Lung (tissue), 12 donors: ENCODE data around the gene LRIG1. TPM values are rescaled to one million over a fixed set of nuclear protein-coding genes. Genes with fewer than 3 reads are reported as not detected.

Experiments used
- ATAC-seq: fragments of 200-7000 bp; cut with Tn5 transposase; one replicate; pipeline ENCODE4 v1.9.1; 2020; ENCODE audit warnings: moderate number of reproducible peaks; ENCODE audit not compliant: insufficient read depth, low FRiP score
- DNase-seq, 3 donors: peaks; one replicate each; pipeline ENCODE4 v3.0.0-alpha.2; 2013 to 2017
- H3K27ac ChIP-seq, 2 donors: one replicate each; pipeline ENCODE4 v1.5.1; 2013; ENCODE audit warnings: mild to moderate bottlenecking in 2 of 2, moderate library complexity in 2 of 2, control low read depth in 1 of 2, inconsistent platforms in 1 of 2, low read depth in 1 of 2, low read length in 1 of 2
- H3K27me3 ChIP-seq, 3 donors: one replicate each; pipeline ENCODE4 v1.5.1; 2013; ENCODE audit warnings: low read length in 2 of 3; ENCODE audit not compliant: control insufficient read depth in 3 of 3, insufficient read depth in 3 of 3
- H3K36me3 ChIP-seq, 4 donors: one replicate each; pipeline ENCODE4 v1.5.1; 2013; ENCODE audit warnings: low read length in 4 of 4, mild to moderate bottlenecking in 1 of 4, moderate library complexity in 1 of 4; ENCODE audit not compliant: control insufficient read depth in 4 of 4, insufficient read depth in 4 of 4
- H3K4me1 ChIP-seq, 5 donors: one replicate each; pipeline ENCODE4 v1.5.1; 2013; ENCODE audit warnings: low read length in 5 of 5, mild to moderate bottlenecking in 2 of 5, moderate library complexity in 1 of 5; ENCODE audit not compliant: control insufficient read depth in 5 of 5, insufficient read depth in 5 of 5
- H3K4me3 ChIP-seq: one replicate; pipeline ENCODE4 v1.5.1; 2013; ENCODE audit warnings: mild to moderate bottlenecking, control low read depth, moderate library complexity
- H3K9ac ChIP-seq, 2 donors: one replicate each; pipeline ENCODE4 v1.5.1; 2013; ENCODE audit warnings: low read length in 2 of 2, control low read depth in 1 of 2; ENCODE audit not compliant: insufficient read depth in 1 of 2
- H3K9me3 ChIP-seq, 4 donors: one replicate each; pipeline ENCODE4 v1.5.1; 2013; ENCODE audit warnings: low read length in 3 of 4, mild to moderate bottlenecking in 1 of 4, moderate library complexity in 1 of 4; ENCODE audit not compliant: control insufficient read depth in 4 of 4, insufficient read depth in 3 of 4
- WGBS, 2 donors: extraction: QIAGEN DNeasy Blood & Tissue Kit; methylation state at CpG; one replicate each; pipeline ENCODE4 v1.1.7; 2013; 5-methylcytosine and 5-hydroxymethylcytosine counted together
- polyA plus RNA-seq, 2 donors: library from polyadenylated mRNA; stranded (reverse); fragments of 200-250 nt; gene quantifications; one replicate each; pipeline ENCODE4 v1.2.1, GENCODE V29; 2013
- total RNA-seq, 2 donors: library from RNA; depleted of rRNA in 1 of 2; stranded (reverse); fragments of >200 nt in 1 of 2; gene quantifications; one replicate each; pipeline ENCODE4 v1.2.1, GENCODE V29; 2014 to 2021
- TF ChIP-seq, protein P1 (sequence below): IDR thresholded peaks from 2 replicates; pipeline ENCODE4 v1.5.1; 2012; ENCODE audit warnings: mild to moderate bottlenecking; ENCODE audit errors: control extremely low read depth, extremely low read depth
- donor health status: control.
- donor health status: control.
- donor health status: Bipolar disorder and iron deficiency.
- donor health status: healthy.
- donor health status: DM: yes; HTN: yes; CAD: no.

LRIG1 gene
- total and polyA plus RNA-seq, 4 donors, result 21.9 to 97.4 (median 42.2) TPM

DNA sequence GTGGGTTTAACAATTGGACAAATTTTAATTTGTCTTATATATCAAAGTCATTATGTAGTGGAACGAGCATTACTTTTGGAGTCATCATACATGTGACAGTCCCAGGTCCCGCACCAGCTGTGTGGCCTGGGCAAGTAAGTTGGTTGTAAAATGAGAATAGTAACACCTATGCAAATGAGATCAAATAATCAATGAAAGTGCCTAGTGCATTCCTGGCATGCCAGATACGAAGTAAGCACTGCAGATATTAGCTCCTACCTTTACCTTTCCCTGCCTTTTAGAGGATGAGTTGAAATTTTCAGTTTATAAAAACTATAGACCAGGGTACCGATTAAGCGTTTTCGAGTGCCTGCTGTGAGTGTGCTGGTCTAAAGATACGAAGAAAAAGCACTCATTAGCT lies 134.1 kb downstream of the LRIG1 start:
- Histone ChIP-seq H3K4me3 (no peak overlapping the region), H3K27ac (no peak overlapping the region), H3K4me1 (peaks cover 0 to 26% (median 4%) of the 10 kb centered on the region in 5 donors), H3K9me3 (no peaks in the 10 kb centered on the region), H3K27me3 (no peaks in the 10 kb centered on the region), H3K36me3 (no peaks in the 10 kb centered on the region), H3K9ac (no peak overlapping the region)
- TF ChIP-seq, protein P1, sequence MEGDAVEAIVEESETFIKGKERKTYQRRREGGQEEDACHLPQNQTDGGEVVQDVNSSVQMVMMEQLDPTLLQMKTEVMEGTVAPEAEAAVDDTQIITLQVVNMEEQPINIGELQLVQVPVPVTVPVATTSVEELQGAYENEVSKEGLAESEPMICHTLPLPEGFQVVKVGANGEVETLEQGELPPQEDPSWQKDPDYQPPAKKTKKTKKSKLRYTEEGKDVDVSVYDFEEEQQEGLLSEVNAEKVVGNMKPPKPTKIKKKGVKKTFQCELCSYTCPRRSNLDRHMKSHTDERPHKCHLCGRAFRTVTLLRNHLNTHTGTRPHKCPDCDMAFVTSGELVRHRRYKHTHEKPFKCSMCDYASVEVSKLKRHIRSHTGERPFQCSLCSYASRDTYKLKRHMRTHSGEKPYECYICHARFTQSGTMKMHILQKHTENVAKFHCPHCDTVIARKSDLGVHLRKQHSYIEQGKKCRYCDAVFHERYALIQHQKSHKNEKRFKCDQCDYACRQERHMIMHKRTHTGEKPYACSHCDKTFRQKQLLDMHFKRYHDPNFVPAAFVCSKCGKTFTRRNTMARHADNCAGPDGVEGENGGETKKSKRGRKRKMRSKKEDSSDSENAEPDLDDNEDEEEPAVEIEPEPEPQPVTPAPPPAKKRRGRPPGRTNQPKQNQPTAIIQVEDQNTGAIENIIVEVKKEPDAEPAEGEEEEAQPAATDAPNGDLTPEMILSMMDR, result no peak
- no peak for ATAC-seq
- 93 to 97% methylated on average over 7 of the region's 7 CpGs for WGBS, 2 donors
- DNase-seq, result no peak

DNA sequence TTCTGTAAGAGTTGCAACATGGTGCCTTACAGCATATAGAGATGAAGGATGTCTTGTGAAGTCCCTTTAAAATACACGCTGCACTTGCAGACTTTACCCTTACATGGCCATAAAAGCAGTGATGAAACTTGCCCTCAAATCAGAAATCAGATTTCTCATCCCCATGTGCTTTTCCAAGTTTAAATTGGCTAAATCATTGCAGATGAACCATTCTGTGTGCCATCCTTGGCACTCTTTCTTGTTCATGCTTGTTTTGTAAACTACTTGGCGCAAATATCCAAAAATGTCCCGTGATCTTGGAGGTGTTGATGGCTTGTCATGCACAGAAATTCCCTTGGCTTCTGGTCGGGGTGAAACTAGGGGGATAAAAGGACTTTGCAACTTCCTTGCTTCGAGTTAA lies 135.7 kb downstream of the LRIG1 start:
- WGBS, 2 donors, result 79 to 84% methylated on average over 5 of the region's 5 CpGs
- Histone ChIP-seq H3K27ac (no peak overlapping the region), H3K27me3 (no peaks in the 10 kb centered on the region), H3K4me3 (no peak overlapping the region), H3K36me3 (no peaks in the 10 kb centered on the region), H3K9me3 (no peaks in the 10 kb centered on the region), H3K4me1 (peaks cover 0 to 26% (median 4%) of the 10 kb centered on the region in 5 donors), H3K9ac (no peak overlapping the region)
- TF ChIP-seq, protein P1, result no peak
- ATAC-seq (no peak), DNase-seq (peak in 2 of 3 donors; percentile 20 to 32)

DNA sequence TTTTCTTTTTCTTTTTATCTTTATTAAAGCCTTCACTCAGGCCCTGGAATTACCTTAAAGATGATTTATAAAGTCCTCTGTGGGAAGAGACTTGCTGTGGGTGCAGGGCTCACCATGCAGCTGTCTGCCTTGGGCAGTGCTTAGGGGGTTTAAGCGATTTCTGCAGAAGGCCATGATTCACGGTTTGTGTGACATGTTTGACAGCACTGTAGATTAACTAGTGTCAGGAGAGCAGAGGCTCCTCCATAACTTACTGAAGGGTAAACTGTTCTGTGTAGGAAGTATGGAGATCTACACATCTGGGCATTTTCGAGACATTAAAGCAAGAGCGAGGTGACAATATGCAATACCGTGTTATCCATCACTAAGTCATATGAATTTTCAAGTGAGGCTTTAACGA lies 137.7 kb downstream of the LRIG1 start:
- Histone ChIP-seq H3K4me1 (peaks cover 0 to 24% (median 4%) of the 10 kb centered on the region in 5 donors), H3K9me3 (no peaks in the 10 kb centered on the region), H3K27me3 (no peaks in the 10 kb centered on the region), H3K9ac (no peak overlapping the region), H3K27ac (no peak overlapping the region), H3K36me3 (no peaks in the 10 kb centered on the region), H3K4me3 (no peak overlapping the region)
- TF ChIP-seq, protein P1, result no peak
- DNase-seq, result no peak
- WGBS, 2 donors, result 81 to 91% methylated on average over 6 of the region's 6 CpGs
- ATAC-seq, result no peak

DNA sequence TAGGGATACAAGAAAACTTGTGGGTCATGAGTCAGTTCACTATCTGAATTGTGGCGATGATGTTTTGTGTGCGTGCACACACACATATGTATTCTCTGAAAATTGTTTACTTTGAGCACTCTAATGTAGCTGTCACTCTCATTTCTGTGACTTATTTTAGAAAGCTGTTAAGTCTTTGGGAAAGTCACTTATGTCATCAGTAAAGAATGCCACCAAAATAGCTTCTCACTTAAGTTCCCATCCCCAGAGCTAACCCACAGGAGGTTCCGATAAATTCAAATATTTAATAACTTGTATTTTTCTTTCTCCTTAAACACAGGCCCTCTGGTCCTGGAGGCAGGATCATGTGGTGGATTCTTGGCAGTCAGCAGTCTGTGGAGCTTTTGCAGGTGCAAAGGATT lies 138.3 kb downstream of the LRIG1 start:
- peak in 2 of 3 donors; percentile 16 to 41 for DNase-seq
- WGBS, 2 donors, result 84 to 88% methylated on average over 3 of the region's 3 CpGs
- peaks cover 0 to 24% (median 4%) of the 10 kb centered on the region in 5 donors for H3K4me1 ChIP-seq
- no peak for ATAC-seq
- no peaks in the 10 kb centered on the region for H3K27me3 ChIP-seq
- H3K27ac ChIP-seq, result no peak overlapping the region
- no peak overlapping the region for H3K4me3 ChIP-seq
- H3K36me3 ChIP-seq, result no peaks in the 10 kb centered on the region
- TF ChIP-seq, protein P1, result no peak
- no peaks in the 10 kb centered on the region for H3K9me3 ChIP-seq
- H3K9ac ChIP-seq, result no peak overlapping the region
